Measurements from ENCODE around the gene PIAS4.

Gene PIAS4

GRCh38 chr19:4023600-4024398, 16.3 kb downstream of the PIAS4 start:
- H3K4me3 ChIP-seq (ENCODE audit: low read depth, low read length), result no peak overlapping the region
- no peak for DNase-seq (ENCODE audit: low read depth)
- no peak for TF ChIP-seq CTCF (conservative IDR thresholded peaks at IDR 0.05; ENCODE audit: low read depth, low read length)

DNA sequence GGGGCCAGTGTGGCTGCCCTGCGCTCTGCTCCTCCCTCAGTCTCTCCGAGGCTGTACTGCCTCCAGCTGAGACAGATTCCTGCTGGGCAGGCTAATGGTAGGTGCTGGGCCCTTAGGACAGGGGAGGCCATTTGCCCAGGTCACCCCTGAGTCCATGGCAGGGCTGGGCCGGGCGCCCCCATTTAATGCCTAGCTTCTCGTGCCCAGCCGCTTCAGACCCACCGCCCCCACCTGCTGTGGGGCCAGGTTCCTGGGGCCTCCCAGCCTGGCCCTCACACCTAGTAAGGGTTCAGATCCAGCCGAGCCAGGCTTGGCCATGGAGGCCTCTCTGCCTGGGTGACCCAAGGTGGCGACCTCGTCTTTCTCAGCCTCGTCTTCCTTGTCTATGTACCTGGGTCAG, 17.8 kb downstream of the PIAS4 start:
- no peak overlapping the region for H3K4me3 ChIP-seq (ENCODE audit: low read depth, low read length)
- no peak for TF ChIP-seq CTCF (conservative IDR thresholded peaks at IDR 0.05; ENCODE audit: low read depth, low read length)
- no peak for DNase-seq (ENCODE audit: low read depth)

DNA sequence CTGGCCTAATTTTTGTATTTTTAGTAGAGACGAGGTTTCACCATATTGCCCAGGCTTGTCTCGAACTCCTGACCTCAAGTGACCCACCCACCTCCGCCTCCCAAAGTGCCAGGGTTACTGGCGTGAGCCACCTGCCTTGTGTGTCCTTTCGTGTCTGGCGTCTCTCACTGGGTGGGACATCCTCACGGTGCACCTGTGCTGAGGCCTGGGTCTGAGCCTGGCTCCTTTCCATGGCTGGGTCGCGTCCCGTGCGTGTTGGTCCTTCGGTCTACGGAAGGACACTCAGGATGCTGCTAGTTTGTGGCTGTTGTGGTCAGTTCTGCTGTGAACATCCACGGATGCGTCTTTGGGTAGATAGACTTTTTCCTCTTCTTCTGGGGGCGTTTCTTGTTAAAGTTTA, 19.6 kb downstream of the PIAS4 start:
- no peak for DNase-seq (ENCODE audit: low read depth)
- H3K4me3 ChIP-seq (ENCODE audit: low read depth, low read length), result no peak overlapping the region
- TF ChIP-seq CTCF (conservative IDR thresholded peaks at IDR 0.05; ENCODE audit: low read depth, low read length), result no peak

DNA sequence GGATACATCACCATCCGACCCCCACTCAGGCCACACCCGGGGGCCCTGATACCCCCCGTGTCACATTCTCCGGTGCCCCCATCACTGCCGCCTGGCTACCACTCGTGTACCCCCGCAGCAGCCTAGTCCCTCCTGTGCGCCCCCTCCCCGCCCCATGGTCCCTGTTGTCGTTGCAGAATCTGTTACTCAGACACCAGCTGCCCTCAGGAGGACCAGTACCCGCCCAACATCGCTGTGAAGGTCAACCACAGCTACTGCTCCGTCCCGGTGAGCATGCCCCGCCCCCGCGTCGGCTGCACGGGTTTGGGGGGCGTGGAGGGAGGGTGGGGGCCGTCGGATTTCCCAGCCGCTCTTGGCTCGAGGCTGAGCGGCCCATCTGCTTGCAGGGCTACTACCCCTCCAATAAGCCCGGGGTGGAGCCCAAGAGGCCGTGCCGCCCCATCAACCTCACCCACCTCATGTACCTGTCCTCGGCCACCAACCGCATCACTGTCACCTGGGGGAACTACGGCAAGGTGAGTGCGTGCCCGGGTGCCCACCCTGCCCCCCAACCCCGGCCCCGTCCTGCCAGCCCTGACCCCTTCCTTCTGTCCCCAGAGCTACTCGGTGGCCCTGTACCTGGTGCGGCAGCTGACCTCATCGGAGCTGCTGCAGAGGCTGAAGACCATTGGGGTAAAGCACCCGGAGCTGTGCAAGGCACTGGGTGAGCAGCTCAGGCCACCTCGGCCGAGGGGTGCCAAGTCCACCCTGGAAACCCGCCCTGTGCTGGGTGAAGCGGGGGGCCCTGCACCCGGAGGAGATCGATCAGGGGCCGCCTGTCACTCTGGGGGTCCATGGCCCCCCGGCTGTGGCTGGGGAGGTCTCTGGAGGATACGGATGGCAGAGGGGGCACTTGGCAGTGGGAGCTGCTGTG, 21.1 kb downstream of the PIAS4 start:
- no peak for TF ChIP-seq CTCF (conservative IDR thresholded peaks at IDR 0.05; ENCODE audit: low read depth, low read length)
- no peak for DNase-seq (ENCODE audit: low read depth)
- no peak overlapping the region for H3K4me3 ChIP-seq (ENCODE audit: low read depth, low read length)

- DNase-seq (ENCODE audit: low read depth), result no peak
- no peak for TF ChIP-seq CTCF (conservative IDR thresholded peaks at IDR 0.05; ENCODE audit: low read depth, low read length)
- no peak overlapping the region for H3K4me3 ChIP-seq (ENCODE audit: low read depth, low read length)
Observed at GRCh38 chr19:4029247-4029614, 21.7 kb downstream of the PIAS4 start.

DNA sequence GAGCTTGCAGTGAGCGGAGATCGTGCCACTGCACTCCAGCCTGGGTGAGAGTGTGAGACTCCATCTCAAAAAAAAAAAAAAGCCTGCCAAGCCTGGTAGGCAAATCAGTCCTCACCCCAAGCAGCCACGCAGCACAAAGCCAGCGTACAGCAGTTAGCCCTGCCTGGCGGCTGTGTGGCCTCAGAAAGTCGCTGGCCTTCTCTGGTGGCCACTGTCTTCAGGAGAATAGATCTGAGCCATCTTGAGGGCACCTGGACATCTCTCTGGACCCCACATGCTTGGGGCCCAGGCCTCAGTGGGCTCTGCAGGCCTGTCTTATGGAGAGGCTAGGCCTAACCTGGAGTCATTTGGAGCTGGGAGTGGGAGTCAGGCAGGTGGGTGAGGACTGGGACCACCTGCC, 23.0 kb downstream of the PIAS4 start:
- no peak for TF ChIP-seq CTCF (conservative IDR thresholded peaks at IDR 0.05; ENCODE audit: low read depth, low read length)
- H3K4me3 ChIP-seq (ENCODE audit: low read depth, low read length), result no peak overlapping the region
- no peak for DNase-seq (ENCODE audit: low read depth)

Measured in choroid plexus epithelial cell (primary cell).